Adipocyte (in vitro differentiated cells): ENCODE measurements around the gene LHFPL2.

ENCODE experiments used
- DNase-seq: peaks from one replicate; pipeline ENCODE4 v3.0.0-alpha.2; 2015; ENCODE audit warnings: low read depth
- H3K27me3 ChIP-seq: replicated peaks from 2 replicates; pipeline ENCODE4 v1.7.0; 2013; ENCODE audit warnings: mild to moderate bottlenecking, low read length, moderate library complexity; ENCODE audit not compliant: control insufficient read depth, insufficient read depth
- H3K36me3 ChIP-seq: 2 replicates; pipeline ENCODE4 v1.7.0; 2013; ENCODE audit warnings: low read length, mild to moderate bottlenecking, moderate library complexity; ENCODE audit not compliant: control insufficient read depth, insufficient read depth, severe bottlenecking
- H3K4me1 ChIP-seq: 2 replicates; pipeline ENCODE4 v1.7.0; 2013; ENCODE audit warnings: mild to moderate bottlenecking, low read length, moderate library complexity; ENCODE audit not compliant: control insufficient read depth, insufficient read depth
- H3K4me3 ChIP-seq: 2 replicates; pipeline ENCODE4 v1.7.0; 2013; ENCODE audit warnings: mild to moderate bottlenecking, low read length, moderate library complexity
- H3K9ac ChIP-seq: 2 replicates; pipeline ENCODE4 v1.7.0; 2013; ENCODE audit warnings: mild to moderate bottlenecking, low read length, moderate library complexity
- H3K9me3 ChIP-seq: 2 replicates; pipeline ENCODE4 v1.7.0; 2013; ENCODE audit warnings: mild to moderate bottlenecking, low read length, moderate library complexity; ENCODE audit not compliant: control insufficient read depth

Gene LHFPL2

DNA sequence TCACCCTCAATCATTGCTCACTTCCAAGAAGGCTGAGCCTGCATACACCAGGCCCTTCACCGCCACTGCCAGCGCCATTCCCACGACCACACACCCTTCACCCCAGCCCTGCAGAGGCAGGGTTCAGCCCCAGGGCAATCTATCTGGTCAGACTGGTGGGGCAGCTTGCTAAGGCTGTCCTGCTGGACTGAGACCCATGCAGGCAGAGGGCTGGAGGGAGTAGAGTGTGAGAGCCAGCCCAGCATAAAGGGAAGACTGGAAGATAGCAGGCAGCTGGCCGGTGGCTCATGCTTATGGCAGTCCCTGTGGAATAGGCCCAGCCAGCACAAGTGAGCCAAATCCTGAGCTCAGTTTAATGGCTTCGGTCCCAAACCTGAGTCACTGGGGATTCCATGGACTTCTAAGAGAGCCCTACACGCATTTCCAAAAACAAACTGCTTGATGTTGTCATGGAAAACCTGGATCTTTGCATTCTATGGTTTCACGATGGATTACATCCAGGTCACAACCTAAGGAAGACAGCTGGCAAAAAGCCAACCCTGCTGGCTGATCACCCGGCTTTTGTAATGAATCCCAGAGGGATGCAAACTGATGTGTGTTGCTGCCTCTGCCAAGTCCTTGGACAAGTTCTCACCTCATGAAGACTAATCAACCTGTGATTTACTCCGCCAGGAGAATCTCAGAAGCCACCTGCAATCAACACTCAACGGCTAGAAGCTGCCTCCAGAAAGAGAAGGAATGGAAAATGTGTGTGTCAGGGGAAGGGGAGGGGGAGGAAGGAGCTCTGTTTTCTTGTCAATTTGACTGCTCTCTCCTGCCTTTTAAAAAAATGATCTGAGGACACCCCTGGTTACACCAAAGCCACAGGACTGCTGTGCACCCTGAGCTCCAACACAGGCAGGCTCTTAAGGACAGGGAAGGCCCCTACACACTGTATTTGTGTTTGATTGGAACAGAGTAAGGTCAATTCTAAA, 143.6 kb downstream of the LHFPL2 start:
- Histone ChIP-seq H3K27me3 (no peaks in the 10 kb centered on the region), H3K4me3 (peak overlapping the region; percentile 11), H3K9me3 (no peaks in the 10 kb centered on the region), H3K9ac (peak overlapping the region; percentile 13), H3K4me1 (peaks cover 87% of the 10 kb centered on the region), H3K36me3 (no peaks in the 10 kb centered on the region)
- DNase-seq: peak; percentile 95

DNA sequence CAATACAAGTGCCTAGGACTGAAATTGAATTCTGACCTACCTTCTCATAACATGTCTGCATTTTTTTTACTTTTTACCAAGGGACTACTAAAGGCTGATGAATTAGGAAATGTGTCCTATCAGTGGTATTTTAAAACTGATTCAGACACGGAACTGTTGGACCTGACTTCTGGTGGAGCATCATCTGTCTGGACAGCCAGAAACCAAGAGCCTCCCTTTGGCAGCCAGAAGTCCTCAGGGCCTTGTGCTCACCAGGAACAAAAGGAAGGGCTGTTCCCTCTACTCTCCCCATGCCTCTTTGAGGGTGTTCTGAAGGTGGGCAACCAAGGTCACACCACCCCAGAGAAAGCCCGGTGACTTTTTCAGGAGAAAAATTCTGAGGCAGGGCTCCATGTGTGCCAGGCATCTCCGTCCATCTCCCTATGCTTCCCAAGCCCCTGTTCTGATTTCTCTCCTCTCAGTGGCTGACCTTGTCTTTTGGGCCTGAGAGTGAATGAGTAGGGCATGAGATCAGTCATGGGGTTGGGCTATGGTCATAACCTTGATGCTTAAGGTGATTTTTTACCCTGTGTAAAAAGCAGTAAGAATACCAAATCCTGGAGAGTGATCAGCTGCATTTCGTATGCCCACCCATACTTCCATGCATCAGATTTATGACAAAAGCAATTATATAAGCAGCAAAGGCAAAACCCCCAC, 144.5 kb downstream of the LHFPL2 start:
- Histone ChIP-seq H3K36me3 (no peaks in the 10 kb centered on the region), H3K9me3 (no peaks in the 10 kb centered on the region), H3K4me1 (peaks cover 83% of the 10 kb centered on the region), H3K4me3 (peak overlapping the region; percentile 11), H3K9ac (peak overlapping the region; percentile 13), H3K27me3 (no peaks in the 10 kb centered on the region)
- no peak for DNase-seq

DNA sequence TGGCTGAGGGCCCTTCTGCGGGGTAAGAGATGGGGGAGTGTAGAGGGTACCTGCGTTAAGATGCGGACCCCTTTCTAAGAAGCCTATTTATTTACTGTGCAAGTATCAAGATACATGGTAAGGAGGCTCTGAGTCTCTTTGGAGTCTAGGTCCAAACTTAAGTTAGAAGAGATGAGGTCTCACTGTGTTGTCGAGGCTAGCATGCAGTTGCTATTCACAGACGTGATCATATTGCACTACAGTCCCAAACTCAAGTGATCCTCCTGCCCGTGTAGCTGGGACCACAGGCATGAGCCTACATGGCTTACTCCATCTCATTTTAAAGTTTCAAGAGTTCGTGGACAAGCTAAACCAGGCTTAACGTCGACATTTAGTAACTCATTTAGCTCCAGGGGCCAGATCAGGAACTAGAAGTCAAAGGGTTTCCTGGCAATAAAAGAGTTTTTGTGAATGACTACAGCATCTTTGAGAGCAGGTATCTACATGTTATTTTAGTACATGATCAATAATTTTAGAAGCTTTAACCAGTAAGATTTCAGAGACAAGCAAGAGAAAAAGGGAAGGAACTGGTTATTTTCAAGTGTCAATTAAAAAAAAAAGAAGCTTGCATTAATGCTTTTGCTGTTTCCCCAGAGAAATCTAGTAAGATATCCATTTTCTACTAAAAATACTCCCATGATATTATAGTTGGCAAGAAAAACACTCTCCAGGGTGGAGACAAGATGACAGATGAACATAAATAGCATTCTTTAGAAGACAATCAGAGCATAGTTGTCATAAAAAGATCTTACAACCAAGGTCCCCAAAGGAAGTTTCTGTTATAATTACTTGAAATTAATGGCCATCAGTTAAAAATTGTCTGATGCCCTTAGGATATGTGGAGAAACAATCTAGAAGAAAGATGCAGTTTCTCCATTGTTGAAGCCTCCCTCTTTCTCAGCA, 146.9 kb downstream of the LHFPL2 start:
- no peak overlapping the region for H3K9ac ChIP-seq
- H3K27me3 ChIP-seq: no peaks in the 10 kb centered on the region
- H3K36me3 ChIP-seq: no peaks in the 10 kb centered on the region
- DNase-seq: peak; percentile 44
- H3K4me3 ChIP-seq: no peak overlapping the region
- peaks cover 69% of the 10 kb centered on the region for H3K4me1 ChIP-seq
- no peaks in the 10 kb centered on the region for H3K9me3 ChIP-seq

DNA sequence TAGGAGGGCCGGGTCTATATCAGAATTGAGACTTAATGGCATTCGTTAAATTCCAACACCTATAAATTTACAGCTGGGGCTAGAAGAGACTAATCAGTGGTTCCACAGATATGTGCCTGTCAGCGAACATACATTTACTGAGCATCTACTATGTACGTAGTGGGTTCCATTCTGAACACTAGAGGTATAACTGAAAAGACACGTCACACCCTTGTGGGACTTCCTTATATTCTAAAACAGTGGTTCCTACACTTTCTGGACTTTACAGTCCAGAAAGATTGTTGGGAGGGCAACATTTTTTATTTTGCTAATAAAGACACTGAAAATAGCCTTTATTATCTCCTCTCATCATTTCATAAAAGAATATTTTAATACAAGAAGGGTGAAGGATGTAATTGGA, 147.7 kb downstream of the LHFPL2 start:
- no peak overlapping the region for H3K4me3 ChIP-seq
- no peaks in the 10 kb centered on the region for H3K27me3 ChIP-seq
- H3K9me3 ChIP-seq: no peaks in the 10 kb centered on the region
- no peaks in the 10 kb centered on the region for H3K36me3 ChIP-seq
- no peak overlapping the region for H3K9ac ChIP-seq
- no peak for DNase-seq
- peaks cover 68% of the 10 kb centered on the region for H3K4me1 ChIP-seq

DNA sequence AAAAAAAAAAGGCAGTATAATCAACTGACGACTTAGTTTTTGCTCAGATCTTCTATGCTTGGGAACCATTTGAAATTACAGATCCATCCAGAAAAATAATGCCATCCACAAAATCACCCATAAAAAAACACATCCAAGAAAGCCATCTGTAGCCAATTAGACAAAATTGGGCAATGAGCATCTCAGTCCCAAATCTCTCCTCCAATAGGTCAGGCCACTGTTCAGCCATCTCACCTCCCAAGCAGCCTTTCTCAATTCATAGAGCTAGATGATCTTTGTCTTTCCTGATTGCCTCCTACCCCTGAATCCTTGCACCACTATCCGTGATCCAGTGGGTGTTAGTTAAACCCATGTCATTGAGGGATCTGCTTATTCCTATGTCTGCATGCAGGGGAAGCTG, 148.5 kb downstream of the LHFPL2 start:
- DNase-seq: peak; percentile 59
- Histone ChIP-seq H3K9me3 (no peaks in the 10 kb centered on the region), H3K9ac (no peak overlapping the region), H3K4me3 (no peak overlapping the region), H3K36me3 (no peaks in the 10 kb centered on the region), H3K27me3 (no peaks in the 10 kb centered on the region), H3K4me1 (peaks cover 61% of the 10 kb centered on the region)

DNA sequence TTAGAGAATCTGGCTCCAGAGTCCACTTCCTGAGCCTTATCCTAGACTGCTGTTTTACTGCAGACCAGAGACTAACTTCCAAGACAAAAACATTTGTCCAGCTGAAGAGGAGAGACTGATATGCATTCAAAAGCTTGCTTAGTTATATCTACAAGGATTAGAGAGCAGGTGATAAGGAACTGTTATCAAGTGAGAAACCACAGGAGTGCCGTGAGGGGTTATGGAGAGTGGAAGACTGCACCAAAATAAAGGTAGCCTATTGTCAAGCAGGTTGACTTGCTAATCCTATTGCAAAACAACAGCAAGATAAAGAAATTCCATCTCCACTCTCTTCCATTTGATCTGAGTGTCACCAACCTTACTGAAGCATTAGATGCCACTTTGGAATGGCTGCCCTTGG, 149.1 kb downstream of the LHFPL2 start:
- Histone ChIP-seq H3K27me3 (no peaks in the 10 kb centered on the region), H3K36me3 (no peaks in the 10 kb centered on the region), H3K4me1 (peaks cover 55% of the 10 kb centered on the region), H3K9me3 (no peaks in the 10 kb centered on the region), H3K4me3 (no peak overlapping the region), H3K9ac (no peak overlapping the region)
- no peak for DNase-seq

DNA sequence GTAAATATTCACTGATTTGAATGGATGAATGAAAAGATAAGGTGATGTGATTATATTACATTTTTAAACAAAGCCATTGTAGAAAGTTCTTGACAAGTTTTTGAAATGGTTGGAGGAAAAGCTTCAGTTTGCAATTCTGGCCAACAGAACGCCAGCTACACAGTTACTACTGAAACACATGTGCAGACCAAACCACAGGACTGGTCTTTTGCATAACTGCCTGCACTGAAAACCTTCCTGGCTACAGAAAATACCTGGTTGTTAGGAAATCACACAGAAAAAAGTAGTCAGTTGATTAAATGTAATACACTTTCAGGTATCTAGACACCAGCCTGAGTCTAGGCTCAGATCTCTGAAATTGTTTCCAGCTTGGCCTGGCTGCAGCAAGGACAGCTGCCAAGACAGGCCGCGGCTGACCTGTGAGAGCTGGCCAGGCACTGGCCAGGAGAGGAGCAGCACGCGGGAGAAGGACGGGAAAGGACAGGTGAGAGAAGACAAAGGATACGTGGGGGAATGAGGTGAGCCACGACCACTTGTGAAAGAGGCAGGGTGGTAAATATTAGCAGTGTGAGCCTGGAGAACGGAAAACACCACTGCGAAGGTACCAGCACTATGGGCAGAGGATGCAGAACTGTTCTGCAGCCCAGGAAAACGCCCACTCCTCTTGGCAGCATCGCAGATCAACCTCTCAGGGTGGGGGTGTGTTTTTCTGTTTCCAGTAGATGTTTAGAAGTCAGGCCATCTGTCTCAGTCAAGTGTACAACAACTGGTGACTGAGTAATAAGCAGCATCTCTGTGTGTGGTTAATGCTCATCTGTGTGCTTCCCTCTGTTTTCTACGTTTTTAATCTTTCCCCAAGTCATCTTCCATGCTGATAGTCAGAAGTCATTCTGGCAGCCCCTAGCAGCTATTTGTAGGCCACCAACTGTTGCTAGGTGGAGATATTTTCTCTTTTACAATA, 150.7 kb downstream of the LHFPL2 start:
- DNase-seq: no peak
- no peaks in the 10 kb centered on the region for H3K9me3 ChIP-seq
- H3K4me3 ChIP-seq: no peak overlapping the region
- H3K9ac ChIP-seq: no peak overlapping the region
- peaks cover 47% of the 10 kb centered on the region for H3K4me1 ChIP-seq
- H3K27me3 ChIP-seq: no peaks in the 10 kb centered on the region
- peaks cover 9% of the 10 kb centered on the region for H3K36me3 ChIP-seq

DNA sequence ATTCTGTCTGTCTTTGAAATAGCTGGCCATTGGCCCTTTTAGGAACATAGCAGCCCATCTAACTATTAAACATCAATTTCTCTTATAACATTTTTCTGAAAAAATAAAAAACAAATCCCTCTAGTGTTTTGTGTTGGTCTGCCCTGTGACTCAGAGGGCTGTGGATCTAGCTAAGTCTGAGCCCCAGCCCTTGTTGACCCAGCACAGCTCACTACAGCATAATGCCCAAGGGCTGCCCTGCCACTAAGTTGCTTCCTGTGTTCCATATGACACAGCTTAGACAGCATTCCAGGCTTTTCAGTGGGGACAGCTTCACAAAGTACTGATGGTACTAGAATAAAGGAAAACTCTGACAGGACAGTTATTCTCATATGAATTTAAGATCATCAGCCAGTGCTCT, 152.2 kb downstream of the LHFPL2 start:
- no peak overlapping the region for H3K4me3 ChIP-seq
- no peaks in the 10 kb centered on the region for H3K9me3 ChIP-seq
- peak; percentile 61 for DNase-seq
- H3K9ac ChIP-seq: no peak overlapping the region
- H3K4me1 ChIP-seq: peaks cover 34% of the 10 kb centered on the region
- peaks cover 9% of the 10 kb centered on the region for H3K36me3 ChIP-seq
- H3K27me3 ChIP-seq: no peaks in the 10 kb centered on the region

DNA sequence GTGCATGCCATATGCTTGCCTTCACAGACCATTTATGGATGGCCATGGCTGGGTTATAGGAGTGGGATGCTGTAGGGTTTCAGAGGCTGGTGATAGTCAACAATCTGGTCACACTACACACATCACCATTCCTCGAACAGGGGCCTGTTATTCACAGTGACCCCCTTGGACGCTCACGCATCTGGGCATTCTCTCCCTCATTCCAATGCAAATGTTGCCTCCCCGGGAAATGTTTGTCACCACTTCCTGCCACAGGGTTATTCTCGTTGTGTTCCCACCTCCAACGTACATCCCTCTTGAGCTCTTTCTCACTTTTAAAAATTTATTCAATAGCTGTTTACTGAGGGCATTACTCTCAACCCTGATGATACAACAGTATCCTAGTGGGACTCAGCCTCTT, 152.8 kb downstream of the LHFPL2 start:
- no peaks in the 10 kb centered on the region for H3K9me3 ChIP-seq
- no peak overlapping the region for H3K9ac ChIP-seq
- DNase-seq: no peak
- peaks cover 28% of the 10 kb centered on the region for H3K4me1 ChIP-seq
- H3K36me3 ChIP-seq: peaks cover 9% of the 10 kb centered on the region
- H3K27me3 ChIP-seq: no peaks in the 10 kb centered on the region
- no peak overlapping the region for H3K4me3 ChIP-seq

DNA sequence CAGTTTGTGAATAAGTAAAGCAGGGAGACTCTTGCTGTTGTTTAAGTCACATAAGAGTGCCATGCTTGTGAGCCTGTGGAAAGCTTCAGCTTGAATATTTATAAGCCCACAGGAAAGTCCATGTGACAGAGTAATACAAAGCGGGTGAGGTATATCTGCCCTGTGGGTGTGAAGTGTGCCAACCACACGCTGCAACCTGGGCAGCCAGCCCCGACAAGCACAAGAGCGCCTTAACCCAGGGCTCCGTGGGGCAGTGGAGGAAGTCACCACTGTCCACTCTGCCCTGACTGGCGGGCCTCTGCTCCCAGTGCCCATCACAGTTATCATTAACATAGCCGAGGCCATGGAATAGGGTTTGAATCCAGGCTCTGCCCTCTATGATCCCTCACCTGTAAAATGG, 155.9 kb downstream of the LHFPL2 start:
- peaks cover 30% of the 10 kb centered on the region for H3K36me3 ChIP-seq
- no peak overlapping the region for H3K4me3 ChIP-seq
- H3K4me1 ChIP-seq: peaks cover 26% of the 10 kb centered on the region
- H3K9ac ChIP-seq: no peak overlapping the region
- no peak for DNase-seq
- no peaks in the 10 kb centered on the region for H3K27me3 ChIP-seq
- no peaks in the 10 kb centered on the region for H3K9me3 ChIP-seq
